Mucosa of descending colon (tissue), 3 donors: ENCODE results near the gene JMJD8. TPM values are rescaled to one million over a fixed set of nuclear protein-coding genes. Genes with fewer than 3 reads are reported as not detected.

Experiments
- ATAC-seq: fragments of 200-7000 bp; cut with Tn5 transposase; one replicate; pipeline ENCODE4 v1.9.1; 2020; ENCODE audit warnings: mild to moderate bottlenecking, moderate library complexity
- DNase-seq, 3 donors: peaks; one replicate each; pipeline ENCODE4 v3.0.0-alpha.2; 2020
- H3K36me3 ChIP-seq: fragments of 200-600 bp; one replicate; pipeline ENCODE4 v1.8.0; 2021; ENCODE audit warnings: low read depth, mild to moderate bottlenecking
- H3K4me1 ChIP-seq: fragments of 200-600 bp; one replicate; pipeline ENCODE4 v1.8.0; 2021; ENCODE audit warnings: low read depth, mild to moderate bottlenecking
- H3K4me3 ChIP-seq: fragments of 200-600 bp; one replicate; pipeline ENCODE4 v1.8.0; 2021; ENCODE audit warnings: mild to moderate bottlenecking
- H3K9me3 ChIP-seq: fragments of 200-600 bp; one replicate; pipeline ENCODE4 v1.8.0; 2021; ENCODE audit warnings: mild to moderate bottlenecking
- intact Hi-C, 2 donors: fragments of 100-400 bp; cut with DNase I in 1 of 2; cut with micrococcal nuclease in 1 of 2; formaldehyde crosslinking; loops; one replicate each; pipeline versions ENCODE4 v1.11.0 to v1.11.1; 2022; cut with DNase I, micrococcal nuclease
- total RNA-seq, 3 donors: library from RNA; stranded (reverse); fragmentation: NEBNext Ultra II Directional in 2 of 3; extraction: Animal tissue kit (Norgen Biotek cat#: 25700) in 2 of 3; gene quantifications; one replicate each; pipeline versions ENCODE4 v1.2.1 to v1.2.4, GENCODE V29; 2021 to 2023
- TF ChIP-seq, protein P1 (sequence below): fragments of 200-600 bp; IDR thresholded peaks from one replicate; pipeline ENCODE4 v1.8.0; 2022; ENCODE audit warnings: antibody characterized with exemption, mild to moderate bottlenecking
- donor health status: DM: no; HTN: no; CAD: no; lungs with moderate emphysema.
- donor health status: DM: no; HTN: no; CAD: no.
- donor health status: DM: no; HTN: yes; CAD: no.

Gene JMJD8
- total RNA-seq, 3 donors from 2014 or later = 39.5 to 60.5 (median 46.9) TPM

DNA sequence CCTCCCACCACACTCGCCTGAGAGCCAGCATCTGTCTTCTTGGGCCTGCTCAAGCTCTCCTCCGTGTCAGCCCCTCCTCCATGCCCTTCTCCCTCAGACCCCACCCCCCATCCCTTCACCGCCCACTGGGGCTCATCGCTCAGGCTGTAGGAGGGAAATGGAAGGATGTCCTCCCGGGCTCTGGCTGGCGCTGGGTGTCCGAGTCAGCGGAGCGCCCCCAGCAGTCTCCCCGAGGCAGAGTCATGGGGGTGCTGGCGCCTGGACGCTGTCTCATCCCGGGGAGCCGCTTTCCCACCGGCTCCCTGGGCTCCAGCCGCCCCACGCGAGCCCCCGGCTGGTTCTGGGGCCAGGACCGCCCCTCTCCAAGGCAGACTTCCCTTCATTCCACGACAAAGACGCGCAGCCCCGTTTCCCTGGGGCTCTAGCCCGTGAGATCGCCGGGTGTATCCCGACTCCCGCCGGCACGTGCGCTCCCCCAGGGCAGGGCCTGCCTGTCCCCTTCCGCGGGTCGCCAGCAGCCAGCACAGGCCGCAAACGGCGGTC lies 36.4 kb upstream of the JMJD8 start:
- intact Hi-C loops = no loop called here
- DNase-seq = peak in 1 of 3 donors; percentile 58

DNA sequence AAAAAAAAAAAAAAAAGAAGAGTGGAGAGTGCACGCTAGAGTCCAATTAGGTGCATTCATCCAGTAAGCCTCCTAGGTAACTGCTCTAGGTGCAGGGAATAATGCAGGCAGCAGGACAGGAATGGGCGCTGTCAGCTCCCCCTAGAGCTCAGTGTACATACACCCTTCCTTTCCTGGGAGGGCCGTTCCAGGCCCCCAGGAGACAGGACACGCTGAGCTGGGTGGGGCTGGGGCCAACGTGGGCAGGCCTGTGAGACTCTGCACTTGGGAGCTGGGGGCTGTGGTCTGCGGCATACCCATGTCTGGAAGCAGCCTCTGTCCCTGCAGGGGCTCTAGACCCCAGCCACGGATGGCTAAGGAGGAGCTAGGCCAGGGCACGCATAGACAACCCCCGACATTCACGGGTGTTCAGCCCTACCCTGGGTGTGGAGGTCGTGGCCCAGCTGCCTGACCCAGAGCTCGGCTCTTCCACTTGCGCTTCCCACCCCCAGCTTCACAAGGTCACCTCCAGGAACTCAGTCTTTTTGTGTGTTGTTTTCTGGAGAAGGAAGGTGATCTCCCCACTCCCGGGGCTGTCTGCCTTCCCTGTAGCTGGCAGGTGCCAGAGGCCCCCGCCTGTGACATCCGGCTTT lies 35.8 kb upstream of the JMJD8 start:
- no peaks in the 10 kb centered on the region for H3K36me3 ChIP-seq
- H3K4me3 ChIP-seq = peak overlapping the region; percentile 41
- DNase-seq (peak in 1 of 3 donors; percentile 51), ATAC-seq (peak; percentile 4)
- H3K4me1 ChIP-seq = peaks cover 52% of the 10 kb centered on the region
- TF ChIP-seq, protein P1, sequence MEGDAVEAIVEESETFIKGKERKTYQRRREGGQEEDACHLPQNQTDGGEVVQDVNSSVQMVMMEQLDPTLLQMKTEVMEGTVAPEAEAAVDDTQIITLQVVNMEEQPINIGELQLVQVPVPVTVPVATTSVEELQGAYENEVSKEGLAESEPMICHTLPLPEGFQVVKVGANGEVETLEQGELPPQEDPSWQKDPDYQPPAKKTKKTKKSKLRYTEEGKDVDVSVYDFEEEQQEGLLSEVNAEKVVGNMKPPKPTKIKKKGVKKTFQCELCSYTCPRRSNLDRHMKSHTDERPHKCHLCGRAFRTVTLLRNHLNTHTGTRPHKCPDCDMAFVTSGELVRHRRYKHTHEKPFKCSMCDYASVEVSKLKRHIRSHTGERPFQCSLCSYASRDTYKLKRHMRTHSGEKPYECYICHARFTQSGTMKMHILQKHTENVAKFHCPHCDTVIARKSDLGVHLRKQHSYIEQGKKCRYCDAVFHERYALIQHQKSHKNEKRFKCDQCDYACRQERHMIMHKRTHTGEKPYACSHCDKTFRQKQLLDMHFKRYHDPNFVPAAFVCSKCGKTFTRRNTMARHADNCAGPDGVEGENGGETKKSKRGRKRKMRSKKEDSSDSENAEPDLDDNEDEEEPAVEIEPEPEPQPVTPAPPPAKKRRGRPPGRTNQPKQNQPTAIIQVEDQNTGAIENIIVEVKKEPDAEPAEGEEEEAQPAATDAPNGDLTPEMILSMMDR = no peak
- H3K9me3 ChIP-seq = no peaks in the 10 kb centered on the region
- intact Hi-C loops = loop anchor here in 1 of 2 donors (10.0 kb wide), 1 partner anchor 335 kb away; no protein-coding TSS in a partner anchor

More for the DNA sequence above, 36.4 kb upstream of the JMJD8 start:
- Histone ChIP-seq H3K4me3 (peak overlapping the region; percentile 41), H3K4me1 (peaks cover 49% of the 10 kb centered on the region), H3K9me3 (no peaks in the 10 kb centered on the region), H3K36me3 (no peaks in the 10 kb centered on the region)
- TF ChIP-seq, protein P1 = no peak
- peak; percentile 29 for ATAC-seq

DNA sequence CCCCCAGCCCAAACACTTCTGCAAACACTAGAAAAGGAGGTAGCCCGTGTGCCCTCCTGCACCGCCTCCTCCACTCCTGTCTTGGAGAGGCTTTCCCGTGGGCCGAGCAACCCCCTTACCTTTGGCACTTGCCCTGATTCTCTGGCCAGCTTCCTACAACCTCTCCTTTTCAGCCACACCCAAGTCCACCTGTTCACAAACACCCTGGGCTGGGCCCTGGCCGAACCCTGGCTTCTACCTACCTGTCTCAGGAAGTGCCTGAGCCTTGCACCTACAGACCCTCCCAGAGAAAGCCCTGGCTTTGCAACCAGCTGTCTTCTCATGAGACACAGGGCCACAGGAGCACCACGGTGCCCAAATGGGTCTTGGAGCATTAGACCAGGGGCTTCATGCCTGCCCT lies 34.8 kb upstream of the JMJD8 start:
- no peaks in the 10 kb centered on the region for H3K36me3 ChIP-seq
- no peaks in the 10 kb centered on the region for H3K9me3 ChIP-seq
- ATAC-seq (peak; percentile 19), DNase-seq (peak; percentile 75 to 81 (median 76))
- TF ChIP-seq, protein P1 = no peak
- intact Hi-C loops = loop anchor here in 1 of 2 donors (10.0 kb wide), 1 partner anchor 336 kb away; no protein-coding TSS in a partner anchor
- peaks cover 52% of the 10 kb centered on the region for H3K4me1 ChIP-seq
- H3K4me3 ChIP-seq = no peak overlapping the region

DNA sequence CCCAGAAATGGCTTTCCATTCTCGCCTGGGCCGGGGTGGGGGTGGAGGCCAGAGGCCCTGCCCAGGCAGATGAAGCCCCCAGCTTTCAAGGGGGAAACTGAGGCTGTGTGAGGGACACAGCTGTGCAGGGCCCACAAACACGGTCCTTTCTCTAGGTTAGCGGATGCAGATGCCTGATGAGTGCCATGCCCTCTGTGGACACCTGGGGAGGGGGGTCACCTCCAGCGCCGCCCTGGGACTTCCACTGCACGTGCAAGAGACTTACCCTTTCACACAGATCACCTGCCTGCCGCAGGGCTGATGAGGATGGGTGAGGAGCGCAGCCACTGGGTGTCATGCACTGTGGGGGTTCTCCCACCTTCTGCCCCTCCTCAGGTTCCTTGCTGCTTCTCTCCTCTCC lies 34.3 kb upstream of the JMJD8 start:
- DNase-seq = no peak

DNA sequence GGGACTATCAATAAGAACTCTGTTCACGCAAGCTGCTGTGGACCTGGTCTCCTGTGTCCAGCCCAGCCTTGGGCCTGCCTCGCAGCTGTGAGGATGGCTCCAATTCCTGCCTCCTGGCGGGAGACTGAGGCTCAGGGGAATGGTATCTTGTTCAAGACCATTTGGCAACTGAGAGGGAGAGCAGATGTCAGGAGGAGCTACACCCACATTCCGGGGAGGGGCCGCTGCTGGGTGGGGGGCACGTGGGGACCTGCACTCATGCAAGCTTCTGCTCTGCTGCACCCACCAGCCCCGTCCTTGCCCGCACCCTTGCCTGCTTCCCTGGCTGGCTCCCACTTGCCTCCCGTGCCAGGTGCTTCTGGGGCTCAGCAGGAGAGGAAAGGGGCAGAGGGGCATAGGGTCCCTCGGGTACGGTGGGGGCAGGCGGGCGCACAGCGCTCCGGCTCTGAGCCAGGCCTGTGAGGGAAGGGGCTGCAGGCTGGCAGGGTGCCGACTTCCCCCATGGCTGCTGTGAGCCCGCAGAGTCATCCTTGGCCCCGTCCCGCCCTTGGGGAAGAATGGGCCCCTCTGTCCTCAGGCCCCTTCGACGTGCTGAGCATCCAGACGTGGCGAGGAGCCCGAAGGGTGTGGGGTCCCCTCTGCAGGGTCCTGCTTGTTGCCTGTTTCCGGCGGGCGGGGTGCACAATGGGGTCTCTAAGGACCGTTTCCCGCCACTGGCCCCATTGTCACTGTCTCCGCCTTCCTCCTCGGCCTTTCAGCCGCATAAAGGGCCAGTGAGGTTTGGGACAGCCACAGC lies 33.5 kb upstream of the JMJD8 start:
- intact Hi-C loops = loop anchor here in 1 of 2 donors (10.0 kb wide), 1 partner anchor 337 kb away; no protein-coding TSS in a partner anchor
- H3K36me3 ChIP-seq = no peaks in the 10 kb centered on the region
- ATAC-seq (no peak), DNase-seq (no peak)
- peaks cover 52% of the 10 kb centered on the region for H3K4me1 ChIP-seq
- TF ChIP-seq, protein P1 = no peak
- no peak overlapping the region for H3K4me3 ChIP-seq
- no peaks in the 10 kb centered on the region for H3K9me3 ChIP-seq

More for the DNA sequence above, 34.3 kb upstream of the JMJD8 start:
- Histone ChIP-seq H3K36me3 (no peaks in the 10 kb centered on the region), H3K4me1 (peaks cover 52% of the 10 kb centered on the region), H3K9me3 (no peaks in the 10 kb centered on the region), H3K4me3 (no peak overlapping the region)
- ATAC-seq = no peak
- intact Hi-C loops = loop anchor here in 1 of 2 donors (10.0 kb wide), 1 partner anchor 336 kb away; no protein-coding TSS in a partner anchor
- TF ChIP-seq, protein P1 = no peak
